Activated naive CD4-positive, alpha-beta T cell treated with anti-CD3 and anti-CD28 coated beads, Interleukin-2, amount 10 ng/mL, durations not matched to agents 7 days and 5 days (primary cell): ENCODE data around the gene FCN1.

Source experiments
- CTCF ChIA-PET: fragments of 350-600 bp; sonication (Branson Sonifier 250); formaldehyde crosslinking; loops from one replicate; lab custom pipeline; 2021; ENCODE audit warnings: antibody characterized with exemption; lab: Charles Lee
- DNase-seq: peaks from one replicate; pipeline ENCODE4 v3.0.0-alpha.2; 2020
- H3K27ac Mint-ChIP-seq: one replicate; pipeline ENCODE4 v1.8.0; 2021; ENCODE audit warnings: mild to moderate bottlenecking, moderate library complexity, mixed read lengths
- H3K27me3 Mint-ChIP-seq: one replicate; pipeline ENCODE4 v1.8.0; 2021; ENCODE audit warnings: mild to moderate bottlenecking, mixed read lengths
- H3K36me3 Mint-ChIP-seq: one replicate; pipeline ENCODE4 v1.8.0; 2021; ENCODE audit warnings: mixed read lengths
- H3K4me1 Mint-ChIP-seq: one replicate; pipeline ENCODE4 v1.8.0; 2021; ENCODE audit warnings: mixed read lengths
- H3K4me3 Mint-ChIP-seq: one replicate; pipeline ENCODE4 v1.8.0; 2021; ENCODE audit warnings: mild to moderate bottlenecking, moderate library complexity, mixed read lengths
- H3K9me3 Mint-ChIP-seq: one replicate; pipeline ENCODE4 v1.8.0; 2021; ENCODE audit warnings: mixed read lengths

Gene FCN1

DNA sequence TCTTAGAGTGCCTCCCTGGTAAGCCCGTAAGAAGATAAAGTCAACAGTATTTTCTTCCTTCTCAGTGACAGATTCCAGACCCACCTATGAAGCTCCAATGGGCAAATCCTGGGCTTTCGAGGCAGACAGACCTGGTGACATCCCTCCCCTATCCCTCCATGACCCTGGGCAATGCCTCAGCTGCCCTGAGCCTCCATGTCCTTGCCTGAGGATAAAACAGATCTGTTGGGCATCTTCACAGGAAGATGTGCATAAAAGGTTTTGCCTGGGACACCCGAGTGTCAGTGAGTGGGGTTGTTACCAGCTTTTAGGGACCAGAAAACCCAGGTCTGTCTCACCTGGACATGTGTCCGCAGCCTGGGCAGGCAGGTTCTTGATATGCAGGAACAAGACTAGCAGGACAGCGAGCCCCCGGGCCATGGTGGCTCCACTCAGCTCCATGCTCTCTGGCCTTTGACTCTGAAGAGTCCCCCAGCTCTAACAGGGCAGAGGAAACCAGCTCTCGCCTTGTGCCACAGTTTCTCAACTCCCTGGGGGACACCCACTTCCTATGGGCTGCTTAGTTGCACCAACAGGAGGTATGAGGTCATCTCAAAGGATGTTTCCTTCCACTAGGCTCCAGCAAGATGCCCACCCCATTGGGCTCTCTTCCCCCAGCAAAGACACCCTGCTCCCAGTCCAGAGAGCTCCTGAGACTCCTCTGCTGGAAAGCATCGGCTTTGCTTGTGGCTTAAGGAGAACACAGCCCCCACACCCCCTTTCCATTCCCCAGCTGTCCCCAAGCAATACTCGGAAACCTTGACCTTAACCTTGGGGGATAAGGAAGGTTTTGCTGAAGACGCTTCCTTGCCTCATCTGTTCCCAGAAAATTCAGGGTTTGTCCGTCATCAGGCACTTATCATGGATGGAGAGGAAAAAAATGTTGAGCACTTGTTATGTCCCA is at the start of gene FCN1:
Gene FCN1, minus strand, starts transcription at position 482 of the 943 bp plus-strand sequence. Its CDS starts 41 bp downstream, at position 441.
- Mint-ChIP-seq H3K27ac (no peak within 1 kb of the TSS), H3K9me3 (peaks cover 4% of the 10 kb centered on the region), H3K27me3 (no peaks in the 10 kb centered on the region), H3K4me3 (no peak within 1 kb of the TSS), H3K36me3 (no peaks in the 10 kb centered on the region), H3K4me1 (no peaks in the 10 kb centered on the region)
- CTCF ChIA-PET = no interaction called here
- DNase-seq = no peak

DNA sequence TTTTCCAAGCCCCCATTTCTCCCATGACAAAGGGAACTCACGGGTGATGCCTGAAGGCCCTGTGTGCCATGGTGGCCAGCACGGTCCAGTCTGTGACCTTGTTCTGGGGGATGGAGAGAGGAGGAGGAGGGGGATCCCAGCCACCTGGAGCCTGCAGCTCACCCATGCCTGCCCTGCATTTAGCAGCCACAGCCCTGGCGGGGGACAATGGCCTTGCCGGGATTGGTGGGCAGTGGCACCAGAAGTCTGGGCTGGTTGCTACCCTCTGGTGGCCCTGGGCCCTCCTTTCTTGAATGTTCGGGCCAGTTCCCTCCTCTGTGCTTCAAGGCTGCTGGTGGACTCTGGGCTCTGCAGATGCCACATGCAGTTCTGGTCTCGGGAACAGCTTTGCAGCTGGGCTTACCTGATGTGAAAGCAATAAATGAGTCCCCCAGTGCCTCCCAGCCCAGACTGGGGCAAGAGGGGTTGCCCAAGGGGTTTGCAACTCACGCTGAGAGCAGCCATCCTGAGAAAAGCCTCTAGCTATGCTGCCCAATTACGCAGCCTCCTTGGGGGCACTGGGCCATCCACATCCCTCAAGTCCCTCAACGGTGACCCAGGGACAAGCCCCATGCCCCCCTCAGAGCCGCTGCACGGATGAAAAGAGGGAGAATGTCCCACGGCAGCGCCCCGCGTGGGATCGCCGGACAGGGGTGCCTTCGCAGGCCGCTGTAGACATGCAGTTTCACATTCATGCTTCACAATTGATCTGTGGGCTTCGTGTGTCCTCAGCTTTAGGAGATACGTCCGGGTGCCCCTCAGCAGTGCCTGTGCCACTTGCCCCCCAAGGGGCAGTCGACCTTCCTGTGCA is 49.2 kb upstream of the FCN1 start:
- Mint-ChIP-seq H3K27me3 (no peaks in the 10 kb centered on the region), H3K36me3 (no peaks in the 10 kb centered on the region), H3K27ac (no peak overlapping the region), H3K9me3 (no peaks in the 10 kb centered on the region), H3K4me3 (no peak overlapping the region), H3K4me1 (no peaks in the 10 kb centered on the region)
- DNase-seq = peak; percentile 13
- CTCF ChIA-PET = no interaction called here

DNA sequence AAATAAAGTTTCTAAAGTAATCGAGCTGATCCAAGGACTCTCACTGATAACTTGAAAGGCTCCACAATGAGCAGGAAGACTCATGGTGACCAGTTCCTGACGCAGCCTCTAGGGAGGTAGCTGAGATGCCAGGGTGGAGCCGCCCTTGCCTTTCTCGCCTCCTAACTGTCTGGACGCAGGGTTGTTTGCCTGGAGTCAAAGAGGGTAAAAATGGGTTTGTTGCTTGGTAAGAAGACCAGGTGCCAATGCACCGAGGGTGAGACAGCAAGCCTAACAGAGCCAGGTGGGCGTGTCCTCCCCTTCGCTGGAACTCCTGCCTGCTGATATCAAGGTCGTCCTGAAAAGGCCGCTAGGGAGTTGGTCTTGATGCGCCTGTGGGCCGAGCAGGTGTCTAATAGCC is 48.6 kb upstream of the FCN1 start:
- Mint-ChIP-seq H3K27me3 (no peaks in the 10 kb centered on the region), H3K36me3 (no peaks in the 10 kb centered on the region), H3K9me3 (no peaks in the 10 kb centered on the region), H3K4me1 (no peaks in the 10 kb centered on the region), H3K27ac (no peak overlapping the region), H3K4me3 (no peak overlapping the region)
- peak; percentile 1 for DNase-seq
- CTCF ChIA-PET = no interaction called here

DNA sequence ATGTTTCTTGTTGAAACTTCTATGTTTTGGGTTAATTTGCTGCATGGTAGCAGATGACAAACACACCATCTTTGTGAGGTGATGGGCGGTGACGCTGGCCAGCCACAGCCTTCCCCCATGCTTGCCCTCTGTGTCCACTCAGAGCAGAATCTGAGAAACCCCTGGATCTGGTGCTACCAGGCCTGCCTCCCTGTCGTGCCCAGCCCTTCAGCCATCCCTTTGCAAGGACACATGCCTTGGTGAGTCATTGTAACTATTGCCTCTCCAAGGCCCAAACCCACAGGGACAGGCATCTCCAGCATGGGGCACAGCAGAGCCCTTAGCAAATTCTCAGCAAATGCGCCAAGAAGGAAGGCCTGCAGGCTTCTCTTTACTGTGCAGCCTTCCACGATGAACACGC is 48.1 kb upstream of the FCN1 start:
- Mint-ChIP-seq H3K36me3 (no peaks in the 10 kb centered on the region), H3K4me3 (no peak overlapping the region), H3K9me3 (no peaks in the 10 kb centered on the region), H3K27me3 (no peaks in the 10 kb centered on the region), H3K4me1 (no peaks in the 10 kb centered on the region), H3K27ac (no peak overlapping the region)
- CTCF ChIA-PET = no interaction called here
- DNase-seq = peak; percentile 3

DNA sequence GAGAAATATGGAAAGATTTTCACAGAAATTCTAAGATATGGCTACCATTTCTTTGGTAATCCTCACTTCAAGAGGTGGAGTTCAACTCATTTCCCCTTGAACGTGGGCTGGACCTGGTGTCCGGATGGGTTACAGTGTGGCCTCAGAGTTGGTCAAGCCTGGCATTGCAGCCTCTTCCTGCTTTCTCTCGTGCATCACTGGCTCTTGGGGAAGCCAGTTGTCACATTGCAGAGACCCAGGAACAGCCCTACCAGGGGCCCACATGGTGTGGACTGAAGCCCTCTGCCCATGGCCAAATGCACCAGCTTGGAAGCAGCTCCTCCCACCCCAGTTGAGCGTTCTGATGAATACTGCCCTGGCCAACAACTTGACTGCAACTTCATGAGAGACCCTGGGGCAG is 47.7 kb upstream of the FCN1 start:
- Mint-ChIP-seq H3K36me3 (no peaks in the 10 kb centered on the region), H3K4me3 (no peak overlapping the region), H3K4me1 (no peaks in the 10 kb centered on the region), H3K27me3 (no peaks in the 10 kb centered on the region), H3K27ac (no peak overlapping the region), H3K9me3 (no peaks in the 10 kb centered on the region)
- DNase-seq = peak; percentile 14
- CTCF ChIA-PET = no interaction called here

DNA sequence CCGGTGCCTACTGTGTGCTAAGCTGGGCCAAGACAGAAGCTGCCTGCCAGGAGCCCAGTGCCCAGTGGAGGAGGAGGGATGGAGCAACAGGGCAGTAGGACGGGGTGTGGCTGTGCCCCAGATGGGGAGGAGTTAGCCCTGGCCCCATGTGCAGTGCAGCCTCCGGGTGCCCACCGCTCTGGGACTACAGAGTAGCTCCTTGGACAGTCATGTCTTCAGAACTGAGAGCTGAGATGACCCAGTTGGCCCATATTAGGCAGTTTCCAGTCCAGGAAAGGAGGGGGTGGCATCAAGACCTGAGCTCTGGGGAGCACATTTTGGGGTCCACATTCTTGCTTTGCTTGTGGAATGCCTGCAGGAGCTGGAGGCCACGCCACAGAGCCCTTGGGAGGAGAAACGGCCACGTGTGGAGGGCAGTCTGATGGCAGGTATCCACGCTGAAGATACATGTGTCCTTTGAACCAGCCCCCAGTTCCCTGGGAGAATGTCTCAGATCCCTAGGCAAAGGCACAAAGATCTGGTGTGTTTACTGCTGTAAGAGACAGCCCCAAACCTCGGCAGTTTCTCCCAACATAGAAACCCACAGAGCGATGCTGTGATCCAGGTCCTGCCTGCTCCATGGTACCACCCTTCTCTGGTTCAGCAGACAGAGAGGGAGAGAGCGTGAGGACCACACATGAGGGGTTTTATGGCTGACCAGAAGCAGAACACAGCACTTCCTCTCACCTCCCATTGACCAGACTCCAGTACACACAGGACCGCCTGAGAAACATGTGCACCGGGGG is 46.8 kb upstream of the FCN1 start:
- Mint-ChIP-seq H3K36me3 (no peaks in the 10 kb centered on the region), H3K9me3 (no peaks in the 10 kb centered on the region), H3K27me3 (no peaks in the 10 kb centered on the region), H3K27ac (no peak overlapping the region), H3K4me1 (no peaks in the 10 kb centered on the region), H3K4me3 (no peak overlapping the region)
- peak; percentile 14 for DNase-seq
- CTCF ChIA-PET = no interaction called here

DNA sequence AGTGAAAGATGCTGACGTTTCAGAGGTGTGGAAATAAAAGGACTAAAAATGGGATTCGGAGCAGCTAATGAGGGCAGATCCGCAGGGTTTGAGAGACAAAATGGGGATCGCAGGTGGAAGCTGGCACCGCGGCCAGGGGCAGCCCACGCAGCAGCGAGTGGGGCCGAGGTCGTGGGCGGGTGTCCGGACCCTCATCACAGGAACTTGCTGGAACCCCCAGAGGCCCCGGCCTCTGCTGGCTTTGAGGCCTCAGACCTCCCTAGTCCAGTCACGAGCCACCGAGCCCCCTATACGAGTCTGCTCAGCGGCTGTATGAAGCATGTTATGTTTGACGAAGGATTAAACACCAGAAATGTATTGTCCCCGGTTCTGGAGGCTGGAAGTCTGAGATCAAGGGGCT is 45.8 kb upstream of the FCN1 start:
- no peaks in the 10 kb centered on the region for H3K36me3 Mint-ChIP-seq
- H3K27ac Mint-ChIP-seq = no peak overlapping the region
- no peaks in the 10 kb centered on the region for H3K4me1 Mint-ChIP-seq
- CTCF ChIA-PET = no interaction called here
- no peak overlapping the region for H3K4me3 Mint-ChIP-seq
- H3K9me3 Mint-ChIP-seq = no peaks in the 10 kb centered on the region
- H3K27me3 Mint-ChIP-seq = no peaks in the 10 kb centered on the region
- DNase-seq = peak; percentile 7

DNA sequence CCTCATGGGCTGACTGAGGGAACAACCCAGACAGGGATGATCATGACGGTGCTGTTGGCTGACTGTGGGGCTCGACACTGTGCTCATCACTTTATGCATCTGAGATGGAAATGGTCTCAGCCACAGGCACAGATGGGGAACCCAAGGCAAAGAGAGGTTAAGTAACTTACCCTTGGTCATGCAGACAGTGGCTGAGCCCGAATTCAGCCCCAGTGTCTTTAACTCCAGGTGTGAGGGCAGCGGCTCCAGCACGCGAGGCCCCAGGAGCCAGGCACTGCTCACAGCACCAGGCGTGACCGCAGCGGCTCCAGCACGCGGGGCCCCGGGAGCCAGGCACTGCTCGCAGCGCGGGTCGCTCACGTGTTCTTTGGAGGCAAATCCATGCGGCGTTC is 45.3 kb upstream of the FCN1 start:
- CTCF ChIA-PET = no interaction called here
- Mint-ChIP-seq H3K27ac (no peak overlapping the region), H3K36me3 (no peaks in the 10 kb centered on the region), H3K4me3 (no peak overlapping the region), H3K4me1 (no peaks in the 10 kb centered on the region), H3K9me3 (no peaks in the 10 kb centered on the region), H3K27me3 (no peaks in the 10 kb centered on the region)
- DNase-seq = no peak

DNA sequence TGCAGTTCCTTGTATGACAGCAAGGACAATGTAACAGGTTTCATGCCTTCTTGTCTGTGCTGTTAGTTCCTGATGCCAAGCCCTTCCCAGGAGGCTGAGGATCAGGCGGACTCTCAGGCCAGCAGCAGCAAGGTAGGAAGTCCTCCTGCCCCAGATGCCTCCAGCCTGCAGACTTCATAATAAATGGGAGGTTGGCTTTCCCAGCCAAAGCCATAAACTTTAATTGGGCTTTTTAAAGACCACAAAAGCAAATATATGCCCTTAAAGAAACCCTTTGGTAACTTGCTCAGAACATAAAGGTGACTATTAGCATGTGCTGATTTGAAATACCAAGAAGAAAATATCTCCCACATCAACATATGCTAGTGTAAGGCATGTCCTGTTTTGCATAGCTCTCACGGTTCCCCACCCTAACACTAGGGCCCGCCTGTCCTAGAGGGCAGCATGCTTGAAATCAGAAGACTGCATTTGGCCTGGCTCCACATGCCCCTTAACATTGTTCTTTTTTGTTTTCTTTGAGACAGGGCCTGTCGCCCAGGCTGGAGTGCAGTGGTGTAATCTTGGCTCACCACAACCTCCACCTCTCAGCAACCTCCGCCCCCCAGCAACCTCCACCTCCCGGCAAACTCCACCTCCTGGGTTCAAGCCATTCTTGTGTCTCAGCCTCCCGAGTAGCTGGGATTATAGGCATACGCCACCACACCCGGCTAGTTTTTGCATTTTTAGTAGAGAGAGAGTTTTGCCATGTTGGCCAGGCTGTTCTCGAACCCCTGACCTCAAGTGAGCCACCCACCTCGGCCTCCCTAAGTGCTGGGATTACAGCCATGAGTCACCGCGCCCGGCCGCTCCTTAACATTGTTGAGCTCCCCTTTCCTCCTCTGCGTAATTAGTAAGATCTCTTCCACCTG is 44.6 kb upstream of the FCN1 start:
- DNase-seq = peak; percentile 13
- Mint-ChIP-seq H3K4me1 (no peaks in the 10 kb centered on the region), H3K9me3 (no peaks in the 10 kb centered on the region), H3K36me3 (no peaks in the 10 kb centered on the region), H3K4me3 (no peak overlapping the region), H3K27me3 (no peaks in the 10 kb centered on the region), H3K27ac (no peak overlapping the region)
- CTCF ChIA-PET = no interaction called here

DNA sequence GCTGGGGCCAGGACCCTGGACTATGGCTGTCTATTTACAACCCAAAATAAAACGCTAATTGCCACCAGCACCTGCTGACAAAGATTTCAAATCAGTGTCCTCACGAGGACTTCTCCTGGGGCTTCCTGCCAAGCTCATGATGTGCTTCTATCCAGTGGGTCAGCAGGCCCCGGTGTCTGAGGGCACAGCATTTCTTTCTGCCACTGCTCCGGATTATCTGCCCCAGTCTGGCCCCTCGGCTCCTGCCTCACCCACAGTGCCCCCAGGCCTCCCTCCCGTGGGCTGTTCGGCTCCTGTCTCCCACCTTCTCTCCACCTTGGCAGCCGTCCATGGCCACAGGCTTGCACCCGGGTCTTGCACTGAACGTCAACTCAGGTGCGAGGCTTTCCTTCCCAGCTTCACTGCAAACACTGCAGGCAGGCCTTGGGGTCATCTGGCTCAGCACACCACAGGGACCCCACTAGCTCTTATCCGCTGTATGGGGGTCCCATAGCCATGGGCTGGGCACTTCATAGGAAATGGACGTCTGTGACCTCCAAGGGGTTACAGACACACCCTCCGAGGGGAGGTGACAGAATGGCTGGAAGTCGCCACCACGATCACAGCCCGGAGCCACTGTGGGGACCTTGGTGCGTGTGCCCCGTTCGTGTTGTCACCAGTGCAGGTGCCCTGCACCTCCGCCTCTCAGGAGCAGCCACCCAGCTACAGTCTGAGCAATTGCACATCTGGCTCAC is 43.8 kb upstream of the FCN1 start:
- no peaks in the 10 kb centered on the region for H3K9me3 Mint-ChIP-seq
- no peaks in the 10 kb centered on the region for H3K36me3 Mint-ChIP-seq
- DNase-seq = peak; percentile 11
- H3K4me1 Mint-ChIP-seq = no peaks in the 10 kb centered on the region
- H3K27me3 Mint-ChIP-seq = no peaks in the 10 kb centered on the region
- CTCF ChIA-PET = no interaction called here
- no peak overlapping the region for H3K27ac Mint-ChIP-seq
- no peak overlapping the region for H3K4me3 Mint-ChIP-seq

DNA sequence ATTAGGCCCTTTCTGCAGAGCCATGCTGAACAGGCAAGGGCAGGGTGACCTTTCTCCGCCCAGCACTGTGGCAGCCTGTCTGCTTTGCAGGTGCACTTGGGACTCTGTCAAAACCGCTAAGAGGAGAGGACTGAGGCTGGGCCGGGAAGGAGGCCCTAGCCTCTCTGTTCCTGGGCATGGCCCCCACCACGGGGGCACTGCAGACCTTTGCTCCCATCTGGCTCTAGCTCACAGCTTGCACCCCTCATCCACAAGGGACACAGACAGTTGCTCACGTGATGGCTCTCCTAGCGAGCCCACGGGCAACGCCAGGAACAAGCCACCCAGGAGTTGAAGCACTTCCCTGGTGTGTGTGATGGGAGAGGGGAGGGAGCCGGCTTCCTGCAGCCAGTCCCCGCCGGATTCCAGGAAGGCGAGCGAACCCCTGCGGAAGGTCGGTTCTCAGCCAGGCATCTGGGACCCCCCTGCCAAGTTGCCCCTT is 43.0 kb upstream of the FCN1 start:
- H3K27ac Mint-ChIP-seq = no peak overlapping the region
- CTCF ChIA-PET = no interaction called here
- DNase-seq = peak; percentile 5
- no peak overlapping the region for H3K4me3 Mint-ChIP-seq
- H3K36me3 Mint-ChIP-seq = no peaks in the 10 kb centered on the region
- no peaks in the 10 kb centered on the region for H3K4me1 Mint-ChIP-seq
- H3K9me3 Mint-ChIP-seq = no peaks in the 10 kb centered on the region
- no peaks in the 10 kb centered on the region for H3K27me3 Mint-ChIP-seq

DNA sequence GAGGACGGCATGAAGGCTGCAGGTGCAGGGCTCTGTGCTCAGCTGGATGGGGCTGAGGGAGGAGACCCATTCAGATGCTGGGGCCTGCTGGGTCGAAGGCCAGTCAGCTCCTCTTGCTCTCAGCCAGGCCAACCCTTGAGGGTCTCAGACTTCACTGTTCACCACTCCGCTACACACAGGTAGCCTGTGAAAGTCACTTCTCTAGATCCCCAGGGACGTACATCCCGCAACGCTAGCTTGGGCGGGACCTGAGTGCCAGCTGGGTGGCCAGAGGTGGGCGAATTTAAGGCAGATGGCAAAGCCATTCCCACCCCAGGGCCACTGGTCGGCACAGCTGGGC is 42.2 kb upstream of the FCN1 start:
- Mint-ChIP-seq H3K36me3 (no peaks in the 10 kb centered on the region), H3K27ac (no peak overlapping the region), H3K9me3 (no peaks in the 10 kb centered on the region), H3K4me1 (no peaks in the 10 kb centered on the region), H3K4me3 (no peak overlapping the region), H3K27me3 (no peaks in the 10 kb centered on the region)
- CTCF ChIA-PET = no interaction called here
- DNase-seq = peak; percentile 4
